Hematopoietic multipotent progenitor cell treated with erythropoietin and hydrocortisone succinate and interleukin-3 and kit ligand, for 8 days (in vitro differentiated cells): Measurements from ENCODE around the gene TGFB2.

Experiments used
- DNase-seq: peaks from one replicate; pipeline ENCODE4 v3.0.0-alpha.2; 2015

TGFB2 gene

DNA sequence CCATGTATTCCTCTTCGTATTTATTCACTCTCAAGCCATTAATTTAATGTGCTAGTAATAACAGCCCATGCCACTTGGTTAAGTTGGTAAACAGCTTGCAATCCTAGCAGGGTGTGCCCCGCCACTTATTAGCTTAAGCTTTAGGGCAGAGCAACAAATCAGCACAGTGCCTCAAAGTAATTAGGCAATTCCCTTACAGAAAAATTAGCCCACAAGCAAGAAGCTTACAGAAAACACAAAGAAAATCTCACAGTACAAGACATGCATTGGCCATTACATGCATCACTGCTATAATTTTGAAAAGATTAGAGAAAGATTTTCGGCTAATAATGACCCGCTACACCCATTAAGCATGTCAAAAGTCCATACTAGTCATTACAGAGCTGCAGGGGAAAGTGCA lies 47.6 kb downstream of the TGFB2 start:
- DNase-seq, result no peak

DNA sequence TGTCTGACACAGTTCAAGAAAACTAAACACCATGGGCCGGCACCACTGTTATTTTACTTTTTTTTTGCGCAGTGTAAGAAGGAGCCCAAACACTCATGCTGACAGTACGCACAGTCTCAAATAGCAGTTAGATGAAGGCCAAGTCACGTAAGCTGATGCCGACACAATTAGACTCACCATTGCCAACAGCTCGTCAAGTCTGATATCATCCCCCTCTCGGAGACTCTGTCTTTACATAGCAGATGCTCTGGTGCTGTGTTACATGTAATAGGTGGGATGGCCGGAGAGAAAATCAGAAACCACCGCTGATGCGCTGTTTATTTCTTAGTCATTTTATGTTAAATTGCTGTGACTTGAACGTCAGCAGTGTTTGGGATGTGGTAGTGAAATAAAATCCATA lies 49.3 kb downstream of the TGFB2 start:
- no peak for DNase-seq

DNA sequence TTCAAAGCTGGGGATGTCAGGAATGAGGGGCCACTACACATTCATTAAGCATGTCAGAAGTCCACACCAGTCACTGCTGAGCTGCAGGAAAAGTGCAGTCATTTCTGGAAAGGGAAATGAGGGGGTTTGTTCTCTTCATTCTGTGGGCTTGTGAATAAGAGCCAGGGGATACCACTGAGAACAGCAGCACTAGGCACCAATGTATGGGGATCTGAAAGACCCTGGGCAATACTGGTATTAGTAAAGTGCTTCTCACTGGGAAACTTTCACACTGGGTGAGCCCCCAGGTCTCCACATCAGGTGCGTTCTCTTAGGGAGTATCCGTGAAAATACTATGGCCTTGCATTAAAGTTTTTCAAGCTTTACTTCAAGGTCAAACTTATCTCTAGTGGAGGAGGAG lies 49.9 kb downstream of the TGFB2 start:
- no peak for DNase-seq

DNA sequence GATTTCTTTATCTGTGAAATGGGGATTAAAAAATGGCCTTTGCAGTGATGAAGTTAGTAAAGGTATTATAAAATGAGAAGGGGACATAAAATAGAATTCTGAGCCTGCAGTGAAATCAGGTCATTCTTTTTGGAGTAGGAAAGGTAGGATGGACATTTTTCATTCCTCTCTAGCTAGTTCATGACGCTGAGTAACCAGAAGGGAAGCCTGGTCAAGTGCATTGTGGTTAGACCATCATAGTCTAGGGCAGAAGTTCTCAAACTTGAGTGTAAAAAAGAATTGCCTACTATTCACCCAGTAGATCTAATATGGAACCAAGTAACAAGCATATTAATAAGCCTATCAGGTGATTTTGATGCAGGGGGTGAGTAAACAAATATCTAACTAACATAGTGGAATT lies 50.8 kb downstream of the TGFB2 start:
- no peak for DNase-seq

DNA sequence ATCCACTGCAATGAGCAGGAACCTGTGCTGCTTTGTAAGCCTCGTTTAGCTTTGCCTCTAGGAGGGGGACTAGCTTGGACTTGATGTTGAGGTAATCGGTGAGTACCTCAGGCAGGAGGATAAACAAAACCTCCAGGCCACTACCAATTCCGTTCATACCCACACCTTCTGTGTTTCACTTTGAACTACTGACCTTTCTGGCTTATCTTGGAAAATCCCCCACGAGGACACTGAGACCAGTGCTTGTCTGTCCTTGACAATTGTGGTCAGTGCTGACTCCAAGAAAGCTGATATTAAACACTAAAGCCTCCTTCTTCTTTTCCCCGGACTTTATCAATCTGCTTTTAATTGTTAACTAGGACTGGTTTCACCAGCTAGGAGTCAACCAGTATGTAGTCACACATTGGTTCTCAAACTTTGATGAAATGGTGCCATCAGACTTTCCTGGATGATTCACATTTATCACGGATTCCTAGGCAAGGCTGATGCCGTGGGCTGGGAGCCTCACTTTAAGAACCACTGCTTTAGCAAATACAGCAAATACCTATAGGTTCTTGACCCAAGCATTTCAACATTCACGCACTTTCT lies 52.7 kb downstream of the TGFB2 start:
- no peak for DNase-seq

DNA sequence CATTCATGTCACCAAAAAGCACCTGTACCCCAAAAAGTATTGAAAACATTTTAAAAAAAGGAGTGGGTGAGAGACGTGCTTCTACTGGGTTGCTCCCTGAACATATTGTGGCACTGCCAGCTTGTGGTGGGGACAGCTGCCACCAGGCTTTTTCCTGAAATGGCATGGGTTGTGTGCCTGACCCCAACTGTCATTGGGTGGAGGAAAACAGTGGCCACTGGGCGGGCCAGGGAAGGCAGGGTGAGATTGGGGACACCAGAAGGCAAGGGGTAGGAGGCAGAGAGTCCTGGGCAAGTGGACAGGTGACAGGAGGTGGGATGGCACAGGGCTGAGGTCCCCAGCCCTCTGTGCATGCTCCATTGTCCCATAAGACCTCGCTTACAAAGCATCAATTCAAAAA lies 55.5 kb downstream of the TGFB2 start:
- DNase-seq, result no peak

DNA sequence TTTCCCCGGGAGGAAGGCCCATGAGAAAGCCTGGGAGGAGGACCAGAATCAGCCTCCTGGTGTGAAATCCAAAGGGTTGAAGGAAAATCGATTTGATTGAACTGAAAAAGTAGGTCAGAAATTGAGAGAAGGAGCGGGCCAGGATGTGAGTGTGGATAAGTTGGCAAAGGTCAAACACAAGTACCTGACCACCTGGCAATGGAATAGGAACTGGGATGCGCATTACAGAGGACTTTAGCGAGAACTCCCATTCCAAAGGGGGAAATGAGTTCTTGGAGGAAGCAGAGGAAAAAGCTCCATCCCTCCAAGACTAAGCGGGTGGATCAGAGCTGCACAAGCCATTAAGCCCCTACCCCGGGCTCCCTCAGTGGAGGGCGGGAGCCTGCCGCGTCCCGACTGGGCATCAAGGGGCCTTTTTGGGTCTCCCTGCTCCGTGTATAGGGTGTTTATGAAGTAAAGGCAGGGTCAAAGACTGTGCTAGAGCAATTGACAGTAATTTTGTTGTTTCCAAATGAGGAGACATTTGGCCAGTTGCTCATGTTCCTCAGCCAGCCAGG lies 56.4 kb downstream of the TGFB2 start:
- DNase-seq, result no peak

DNA sequence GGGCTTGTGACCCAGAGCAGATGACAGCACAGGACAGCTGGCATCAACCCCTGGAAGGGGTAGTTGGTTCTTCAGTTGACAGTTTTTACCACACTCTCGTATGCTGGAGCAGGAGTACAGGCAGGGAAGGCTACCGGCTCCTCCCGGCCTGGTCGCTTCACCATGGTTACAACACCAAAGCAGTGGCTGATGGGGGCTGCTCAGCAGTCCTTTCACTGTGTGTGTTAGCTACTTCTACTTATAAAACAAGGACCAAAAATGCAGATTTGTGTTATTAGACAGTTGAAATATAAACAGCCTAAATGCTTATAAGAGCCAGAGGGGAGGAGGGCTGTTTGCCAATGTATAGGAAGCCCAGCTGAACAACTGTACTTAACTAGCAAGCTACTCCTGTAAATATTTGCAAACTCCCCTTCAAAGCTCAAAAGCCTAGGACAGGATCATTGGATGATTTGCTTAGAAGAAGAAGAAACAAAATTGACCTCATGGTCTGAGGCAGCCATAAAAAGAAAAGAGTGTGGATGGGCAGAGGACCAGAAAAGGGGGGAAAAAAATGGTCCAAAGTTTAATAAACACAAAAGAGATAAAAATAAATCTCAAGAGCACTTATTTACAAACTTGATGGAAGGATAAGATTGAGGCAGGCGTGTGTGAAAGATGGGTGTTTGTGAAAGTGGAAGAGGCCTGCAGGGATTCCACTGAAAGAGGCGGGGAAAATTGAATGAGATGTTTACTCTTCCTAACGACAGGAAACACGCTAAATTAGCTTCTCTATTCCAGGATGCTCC lies 57.1 kb downstream of the TGFB2 start:
- no peak for DNase-seq

DNA sequence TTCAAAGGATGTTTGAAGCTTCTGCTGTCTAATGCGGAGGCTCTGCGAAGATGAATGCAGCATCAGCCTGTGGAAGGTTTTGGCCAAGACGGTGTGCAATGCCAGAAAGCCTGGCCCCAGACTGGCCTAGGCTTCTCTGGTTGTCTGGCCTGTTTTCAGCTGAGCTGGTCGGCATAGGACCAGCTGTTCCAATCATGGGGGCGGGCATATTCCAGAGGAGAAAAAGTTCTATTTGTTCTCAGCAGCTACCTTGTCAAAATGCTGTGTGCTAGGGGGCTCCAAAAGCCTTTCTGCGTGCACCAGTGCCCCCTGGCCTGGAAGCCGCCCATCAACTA lies 57.6 kb downstream of the TGFB2 start:
- no peak for DNase-seq

DNA sequence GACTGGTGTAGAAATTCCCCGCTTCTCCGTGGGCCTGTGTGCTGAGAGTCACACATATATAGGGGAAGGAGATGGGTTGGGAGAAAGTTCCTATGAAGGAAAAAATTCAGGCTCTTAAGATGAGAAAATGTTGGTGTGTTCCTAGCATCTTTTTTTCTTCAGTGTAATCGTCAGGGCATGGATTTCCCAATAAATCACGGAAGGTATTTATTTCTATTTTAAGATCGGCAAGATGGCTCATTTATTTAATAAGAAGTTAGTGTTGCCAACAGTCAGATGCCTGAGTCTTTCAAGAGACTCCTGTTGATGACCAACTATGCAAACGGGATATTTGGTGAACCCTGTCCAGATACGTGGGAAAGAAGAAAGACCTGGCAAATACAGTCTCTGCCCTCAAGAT lies 58.2 kb downstream of the TGFB2 start:
- DNase-seq, result no peak

DNA sequence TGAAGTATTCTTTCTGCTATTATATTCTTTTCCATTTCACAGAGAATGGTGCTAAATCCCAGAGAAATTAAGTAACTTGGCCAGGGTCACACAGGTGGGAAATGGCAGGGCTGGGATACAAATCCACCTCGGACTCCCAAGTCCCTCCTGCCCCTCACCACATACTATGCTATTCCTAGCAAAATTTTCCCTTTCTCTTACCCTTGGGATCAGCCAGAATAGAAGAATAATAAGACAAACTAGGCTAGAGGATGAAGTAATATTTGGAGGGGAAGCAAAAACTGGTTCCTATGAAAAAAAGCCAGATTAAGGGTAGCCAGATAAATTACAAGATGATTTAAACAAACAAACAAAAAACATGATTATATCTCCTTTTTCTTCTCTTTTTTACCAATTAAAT lies 62.5 kb downstream of the TGFB2 start:
- no peak for DNase-seq

DNA sequence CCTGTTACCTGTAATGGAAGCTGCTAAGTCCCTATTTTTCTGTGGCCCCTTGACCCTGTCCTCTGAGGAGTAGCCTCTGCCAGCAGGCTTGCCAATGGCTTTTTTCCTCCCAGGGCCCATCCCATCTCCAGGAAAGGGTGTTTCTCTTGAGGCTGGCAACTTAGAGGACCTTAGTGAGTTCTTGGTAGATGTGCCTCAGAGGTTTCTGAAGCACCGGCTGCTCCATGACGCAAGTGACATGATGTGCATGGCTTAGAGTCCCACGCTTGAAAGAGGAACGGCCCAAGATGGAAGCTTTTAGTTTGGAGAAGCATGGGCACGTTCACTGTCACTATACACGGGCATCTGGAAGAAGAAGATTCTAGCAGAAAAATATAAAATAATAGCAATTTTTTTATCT lies 63.0 kb downstream of the TGFB2 start:
- no peak for DNase-seq

DNA sequence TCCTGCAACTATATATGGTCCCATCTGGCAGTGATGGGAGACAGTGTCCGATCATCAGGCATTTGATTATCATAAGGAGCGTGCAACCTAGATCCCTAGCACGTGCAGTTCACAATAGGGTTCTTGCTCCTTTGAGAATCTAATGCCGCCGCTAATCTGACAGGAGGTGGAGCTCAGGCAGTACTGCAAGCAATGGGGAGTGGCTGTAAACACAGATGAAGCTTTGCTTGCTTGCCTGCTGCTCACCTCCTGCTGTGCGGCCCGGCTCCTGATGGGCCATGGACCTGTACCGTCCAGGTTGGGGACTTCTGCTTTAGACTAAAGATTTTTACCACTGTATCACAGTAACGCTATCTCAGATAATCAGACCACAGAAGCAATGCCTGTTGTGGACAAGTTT lies 63.8 kb downstream of the TGFB2 start:
- no peak for DNase-seq

DNA sequence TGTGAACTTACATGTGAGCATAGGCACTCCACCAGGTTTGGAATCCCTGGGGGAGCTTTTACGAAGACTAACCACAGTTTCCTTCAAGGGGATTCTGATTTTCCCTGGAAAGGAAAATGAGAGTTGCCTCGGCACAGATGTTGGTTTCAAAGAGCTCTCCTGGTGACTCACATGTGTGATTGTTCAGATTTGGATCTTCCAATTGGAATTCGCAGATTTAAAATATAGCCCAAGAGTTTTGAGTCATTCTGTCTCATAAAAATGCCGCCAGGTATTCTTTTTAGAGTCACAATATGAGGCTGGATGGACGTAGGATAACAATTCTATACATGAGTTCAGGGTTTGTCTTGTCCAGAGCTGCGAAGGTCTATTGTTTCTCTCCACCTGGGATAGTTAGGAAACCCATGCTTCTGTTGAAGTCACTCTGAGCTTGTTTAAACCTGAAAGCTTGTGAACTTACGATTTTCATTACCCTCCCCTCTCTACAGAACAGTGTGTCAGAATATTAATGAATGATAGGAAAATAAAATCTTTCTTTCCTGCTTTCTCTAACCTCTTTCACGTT lies 64.9 kb downstream of the TGFB2 start:
- no peak for DNase-seq

DNA sequence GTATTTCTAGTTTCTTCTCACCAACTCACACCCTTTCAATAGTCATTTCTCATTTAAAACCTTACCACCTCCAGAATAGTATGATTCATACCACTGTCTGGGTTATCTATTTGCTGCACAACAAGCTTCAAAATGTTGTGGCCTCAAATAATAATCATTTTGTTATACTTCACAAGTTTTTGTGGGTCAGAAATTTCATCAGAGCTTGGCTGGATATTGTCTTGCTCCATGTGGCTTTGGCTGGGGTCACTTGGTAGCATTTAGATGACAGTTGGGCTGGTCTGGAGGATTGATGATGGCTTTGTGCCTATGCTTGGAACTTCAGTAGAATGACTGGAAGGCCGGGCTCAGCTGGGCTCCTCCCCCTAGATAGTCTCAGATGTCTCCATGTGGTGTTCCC lies 66.0 kb downstream of the TGFB2 start:
- DNase-seq, result no peak

DNA sequence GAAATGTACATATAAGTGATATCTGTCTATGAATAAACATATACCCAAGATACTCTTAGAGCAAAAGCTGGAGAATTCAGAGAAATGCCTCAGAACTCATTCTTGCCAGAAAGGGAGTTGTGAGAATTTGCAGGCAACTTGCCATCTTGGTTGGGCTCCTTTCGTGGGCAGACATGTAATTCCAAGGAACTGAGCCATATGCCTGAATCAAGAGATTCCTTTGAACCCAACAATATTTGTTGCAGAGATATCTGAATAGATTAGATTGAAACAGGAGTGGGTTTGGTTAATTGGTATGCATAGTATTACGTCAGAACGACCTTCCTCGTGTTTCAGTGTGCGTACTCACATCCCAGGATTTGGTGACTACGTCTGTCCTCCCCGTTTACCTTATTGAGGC lies 67.0 kb downstream of the TGFB2 start:
- DNase-seq, result no peak

DNA sequence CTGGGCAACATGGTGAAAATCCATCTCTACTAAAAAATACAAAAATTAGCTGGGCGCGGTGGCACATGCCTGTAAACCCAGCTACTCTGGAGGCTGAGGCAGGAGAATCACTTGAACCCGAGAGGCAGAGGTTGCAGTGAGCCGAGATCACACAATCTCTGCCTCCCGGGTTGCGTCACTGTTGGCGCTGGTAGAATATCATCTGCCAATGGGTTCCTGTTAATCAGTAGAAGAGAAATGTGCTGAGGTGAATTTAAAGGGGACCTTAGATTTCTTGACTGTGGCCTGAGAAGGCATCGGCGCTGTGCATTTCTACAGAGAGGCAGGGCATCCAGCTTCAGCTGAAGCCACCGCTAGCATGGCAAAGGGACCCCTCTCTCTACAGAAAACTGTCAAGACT lies 68.0 kb downstream of the TGFB2 start:
- DNase-seq, result no peak

DNA sequence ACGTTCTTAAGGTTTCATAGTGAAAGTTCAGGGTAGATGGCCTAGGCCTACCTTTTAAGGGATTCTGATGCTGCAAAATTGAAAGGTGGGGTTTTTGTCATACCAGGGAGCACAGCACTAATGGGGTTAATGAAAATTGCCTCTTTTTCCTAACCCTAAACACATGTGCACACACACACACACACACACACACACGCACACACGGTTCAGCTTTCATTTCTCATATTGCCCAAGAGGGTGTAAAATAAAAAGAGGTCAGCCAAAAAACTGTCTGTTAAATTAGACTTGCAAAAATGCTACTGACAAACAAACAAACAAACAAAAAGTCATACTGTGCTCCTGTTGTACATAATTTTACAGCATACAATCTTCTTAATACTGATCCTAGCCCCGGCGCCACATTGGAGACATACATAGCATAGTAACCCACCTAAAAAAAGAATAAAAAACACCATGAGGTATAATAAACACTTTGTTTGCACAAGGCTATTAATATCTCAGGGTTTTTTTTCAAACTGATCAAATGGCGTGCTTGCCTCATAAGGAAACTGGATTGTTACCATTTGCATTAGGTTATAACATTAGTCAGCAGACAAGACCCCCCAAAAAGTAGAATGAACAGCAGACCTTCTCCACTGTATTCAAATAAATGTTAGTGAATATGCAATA lies 69.1 kb downstream of the TGFB2 start:
- DNase-seq, result no peak

DNA sequence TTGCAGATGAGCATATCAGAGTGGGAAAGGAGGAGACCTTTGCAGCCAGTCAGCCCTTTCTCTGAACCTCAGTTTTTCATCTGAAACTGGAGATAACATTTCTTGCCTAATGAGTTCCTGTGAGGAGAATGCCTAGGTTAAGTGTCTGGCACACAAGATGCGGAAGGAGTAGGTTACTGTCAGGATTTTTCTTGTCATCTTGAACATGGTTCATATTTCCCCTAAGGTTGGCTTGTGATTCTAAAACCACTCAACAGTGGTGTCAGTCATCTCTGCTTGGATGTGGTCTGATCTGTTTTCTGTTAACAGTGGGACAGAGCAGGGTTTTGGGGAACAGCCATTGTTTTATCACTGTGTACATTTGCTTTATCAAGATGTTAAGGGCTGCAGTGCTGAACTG lies 70.6 kb downstream of the TGFB2 start:
- no peak for DNase-seq

DNA sequence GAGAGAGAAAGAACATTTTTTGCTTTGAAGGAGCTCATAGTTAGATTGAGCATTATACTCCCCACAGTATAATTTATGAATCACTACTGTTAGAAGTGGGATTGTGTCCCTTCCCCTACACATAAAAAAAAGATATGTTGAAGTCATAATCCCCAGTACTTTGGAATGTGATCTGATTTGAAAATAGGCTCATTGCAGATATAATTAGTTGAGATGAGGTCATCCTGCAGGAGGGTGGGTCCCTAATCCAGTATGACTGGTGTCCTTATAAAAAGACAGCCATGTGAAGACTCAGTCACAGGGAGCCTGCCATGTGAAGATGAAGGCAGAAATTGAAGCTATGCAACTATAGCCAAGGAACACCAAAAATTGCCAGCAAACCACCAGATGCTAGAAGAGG lies 76.4 kb downstream of the TGFB2 start:
- no peak for DNase-seq

DNA sequence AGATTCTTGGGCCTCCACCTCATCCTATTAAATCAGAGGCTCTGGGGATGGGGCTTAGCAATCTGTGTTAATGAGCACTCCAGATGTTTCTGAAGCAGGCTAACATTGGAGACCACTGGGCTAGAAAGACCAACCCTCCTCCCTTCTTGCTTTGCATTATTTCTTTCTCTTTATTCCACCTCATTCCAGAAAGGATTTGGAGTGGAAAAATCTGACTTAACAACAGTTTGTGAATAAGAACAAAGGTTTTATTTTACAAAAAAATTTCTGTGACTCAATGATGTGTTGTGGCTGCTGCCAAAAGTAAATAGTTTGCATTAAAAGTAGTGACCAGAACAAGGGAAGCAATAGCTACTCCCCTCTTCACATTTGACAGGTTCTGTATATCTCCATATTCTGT lies 79.4 kb downstream of the TGFB2 start:
- no peak for DNase-seq

DNA sequence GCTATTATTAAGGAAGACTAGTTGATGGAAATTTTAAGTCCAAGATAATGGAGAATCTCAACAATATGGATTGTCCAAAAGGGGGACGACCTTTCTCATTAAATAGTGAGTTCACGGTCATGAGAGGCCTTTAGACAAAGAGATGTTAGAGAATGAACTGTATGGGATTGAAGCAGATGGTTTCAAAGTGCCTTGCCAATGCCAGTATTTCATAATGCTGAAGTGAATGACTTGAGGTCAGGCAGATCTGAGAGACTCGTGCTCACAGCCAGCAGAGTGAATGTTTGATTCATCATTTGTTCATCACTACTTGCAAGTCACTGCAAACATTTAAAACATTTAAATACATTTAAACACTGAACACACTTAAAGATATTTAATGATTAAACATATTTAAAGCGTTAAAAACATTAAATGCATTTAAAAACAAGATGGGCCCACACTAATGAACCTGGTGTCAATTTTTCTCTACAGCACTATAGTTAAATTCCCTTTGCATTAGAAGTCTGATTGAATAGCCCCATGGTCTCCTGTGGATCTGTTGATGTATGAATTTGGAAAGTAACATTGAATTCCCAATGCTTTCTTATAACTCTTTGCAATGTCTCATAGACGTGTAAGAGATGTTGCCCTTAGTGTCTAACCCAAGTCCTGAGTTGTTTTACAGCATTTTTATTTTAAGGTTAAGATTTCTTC lies 80.7 kb downstream of the TGFB2 start:
- no peak for DNase-seq

DNA sequence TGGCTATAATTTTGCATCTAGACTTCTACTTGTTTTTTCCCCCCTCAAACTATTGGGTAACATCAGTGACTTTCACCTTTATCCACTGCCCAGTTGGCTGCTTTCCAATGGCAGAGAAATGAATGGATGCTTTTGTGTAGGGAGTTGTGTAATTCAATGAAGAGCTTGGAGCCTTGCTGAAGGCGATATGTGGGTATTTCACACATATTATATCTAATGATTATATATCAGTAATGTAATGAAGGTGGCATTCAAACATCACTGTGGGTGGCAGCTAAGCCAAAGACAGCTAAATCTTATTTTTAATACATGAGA lies 81.2 kb downstream of the TGFB2 start:
- no peak for DNase-seq

DNA sequence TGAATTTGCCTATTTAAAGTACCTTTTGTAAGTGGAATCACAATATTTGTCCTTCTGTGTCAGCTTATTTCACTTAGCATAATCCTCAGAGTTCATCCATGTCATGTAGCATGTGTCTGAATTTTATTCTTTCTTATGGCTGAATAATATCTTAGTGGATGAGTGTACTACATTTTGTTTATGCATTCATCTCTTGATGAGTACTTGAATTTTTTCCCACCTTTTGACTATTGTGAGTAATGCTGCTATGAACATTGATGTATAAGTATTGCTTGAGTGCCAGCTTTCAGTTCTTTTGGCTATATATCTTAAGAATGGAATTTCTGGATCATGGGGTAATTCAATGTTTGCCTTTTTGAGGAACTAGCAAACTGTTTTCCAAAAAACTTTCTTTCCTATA lies 84.2 kb downstream of the TGFB2 start:
- DNase-seq, result no peak
